Measurements from ENCODE around the gene PPOX.

The PPOX gene

GRCh38 chr1:161139766-161140165 lies 26.5 kb upstream of the PPOX start:
- TF ChIP-seq CTCF (IDR thresholded peaks at IDR 0.05; ENCODE audit: low read depth, low read length) (peak; percentile 38), MAX (IDR thresholded peaks at IDR 0.05; ENCODE audit: low read depth, low read length) (no peak)
- DNase-seq (ENCODE audit: low read depth), result peak; percentile 70
- no peak overlapping the region for H3K4me3 ChIP-seq (ENCODE audit: low read depth, low read length)

GRCh38 chr1:161140755-161141400 lies 25.3 kb upstream of the PPOX start:
- no peak for DNase-seq (ENCODE audit: low read depth)
- H3K4me3 ChIP-seq (ENCODE audit: low read depth, low read length), result no peak overlapping the region
- TF ChIP-seq CTCF (IDR thresholded peaks at IDR 0.05; ENCODE audit: low read depth, low read length) (no peak), MAX (IDR thresholded peaks at IDR 0.05; ENCODE audit: low read depth, low read length) (no peak), POLR2A (IDR thresholded peaks at IDR 0.05; ENCODE audit: extremely low read depth, insufficient read length) (no peak), MYC (IDR thresholded peaks at IDR 0.05; ENCODE audit: low read depth, low read length) (no peak)

GRCh38 chr1:161145832-161146231 lies 20.4 kb upstream of the PPOX start:
- no peak for TF ChIP-seq POLR2A (IDR thresholded peaks at IDR 0.05; ENCODE audit: extremely low read depth, insufficient read length)
- no peak for TF ChIP-seq MAX (IDR thresholded peaks at IDR 0.05; ENCODE audit: low read depth, low read length)
- TF ChIP-seq MYC (IDR thresholded peaks at IDR 0.05; ENCODE audit: low read depth, low read length), result no peak
- TF ChIP-seq CTCF (IDR thresholded peaks at IDR 0.05; ENCODE audit: low read depth, low read length), result no peak
- no peak for DNase-seq (ENCODE audit: low read depth)
- H3K4me3 ChIP-seq (ENCODE audit: low read depth, low read length), result no peak overlapping the region

- peak overlapping the region; percentile 95 for H3K4me3 ChIP-seq (ENCODE audit: low read depth, low read length)
- DNase-seq (ENCODE audit: low read depth), result peak; percentile 43
- TF ChIP-seq MAX (IDR thresholded peaks at IDR 0.05; ENCODE audit: low read depth, low read length), result no peak
- TF ChIP-seq POLR2A (IDR thresholded peaks at IDR 0.05; ENCODE audit: extremely low read depth, insufficient read length), result no peak
- TF ChIP-seq MYC (IDR thresholded peaks at IDR 0.05; ENCODE audit: low read depth, low read length), result no peak
- no peak for TF ChIP-seq CTCF (IDR thresholded peaks at IDR 0.05; ENCODE audit: low read depth, low read length)
Measured at GRCh38 chr1:161153176-161153575, 13.1 kb upstream of the PPOX start.

GRCh38 chr1:161153682-161154337 lies 12.4 kb upstream of the PPOX start, which contains the start of gene UFC1:
Gene UFC1, plus strand, starts transcription at chr1:161153978. Its CDS starts 20 bp downstream, at chr1:161153998.
- peak; percentile 92 for DNase-seq (ENCODE audit: low read depth)
- no peak for TF ChIP-seq CTCF (IDR thresholded peaks at IDR 0.05; ENCODE audit: low read depth, low read length)
- peak; percentile 58 for TF ChIP-seq POLR2A (IDR thresholded peaks at IDR 0.05; ENCODE audit: extremely low read depth, insufficient read length)
- peak; percentile 74 for TF ChIP-seq MAX (IDR thresholded peaks at IDR 0.05; ENCODE audit: low read depth, low read length)
- peak; percentile 77 for TF ChIP-seq MYC (IDR thresholded peaks at IDR 0.05; ENCODE audit: low read depth, low read length)
- peak within 1 kb of the TSS; percentile 95 for H3K4me3 ChIP-seq (ENCODE audit: low read depth, low read length)

Measured in NB4 (cell line).